Muscle layer of colon (tissue), 2 donors: Measurements from ENCODE around the gene PDSS2.
"Not testable (repeated sequence)": the region's sequence is repeated elsewhere in the genome, so short reads cannot be mapped to it uniquely, and the experiment has no call there.

Experiments
- H3K27ac ChIP-seq: one replicate; pipeline ENCODE4 v1.7.0; 2013; ENCODE audit warnings: low read depth, mild to moderate bottlenecking, low read length, moderate library complexity
- H3K27me3 ChIP-seq, 2 donors: one replicate each; pipeline ENCODE4 v1.7.0; 2013; ENCODE audit warnings: low read length in 2 of 2, mild to moderate bottlenecking in 2 of 2; ENCODE audit not compliant: insufficient read depth in 2 of 2, control insufficient read depth in 1 of 2
- H3K36me3 ChIP-seq: one replicate; pipeline ENCODE4 v1.7.0; 2013; ENCODE audit warnings: mild to moderate bottlenecking, low read length; ENCODE audit not compliant: insufficient read depth
- H3K4me1 ChIP-seq: one replicate; pipeline ENCODE4 v1.7.0; 2013; ENCODE audit warnings: mild to moderate bottlenecking, low read length; ENCODE audit not compliant: insufficient read depth
- H3K4me3 ChIP-seq, 2 donors: one replicate each; pipeline ENCODE4 v1.7.0; 2013; ENCODE audit warnings: low read length in 2 of 2, low read depth in 1 of 2, mild to moderate bottlenecking in 1 of 2, moderate library complexity in 1 of 2
- H3K9ac ChIP-seq: one replicate; pipeline ENCODE4 v1.7.0; 2013; ENCODE audit warnings: low read length
- H3K9me3 ChIP-seq: one replicate; pipeline ENCODE4 v1.7.0; 2013; ENCODE audit warnings: mild to moderate bottlenecking, low read length
- donor health status: abdominal sarcoma.
- donor health status: Adenocarcinoma of cecum.

The PDSS2 gene

DNA sequence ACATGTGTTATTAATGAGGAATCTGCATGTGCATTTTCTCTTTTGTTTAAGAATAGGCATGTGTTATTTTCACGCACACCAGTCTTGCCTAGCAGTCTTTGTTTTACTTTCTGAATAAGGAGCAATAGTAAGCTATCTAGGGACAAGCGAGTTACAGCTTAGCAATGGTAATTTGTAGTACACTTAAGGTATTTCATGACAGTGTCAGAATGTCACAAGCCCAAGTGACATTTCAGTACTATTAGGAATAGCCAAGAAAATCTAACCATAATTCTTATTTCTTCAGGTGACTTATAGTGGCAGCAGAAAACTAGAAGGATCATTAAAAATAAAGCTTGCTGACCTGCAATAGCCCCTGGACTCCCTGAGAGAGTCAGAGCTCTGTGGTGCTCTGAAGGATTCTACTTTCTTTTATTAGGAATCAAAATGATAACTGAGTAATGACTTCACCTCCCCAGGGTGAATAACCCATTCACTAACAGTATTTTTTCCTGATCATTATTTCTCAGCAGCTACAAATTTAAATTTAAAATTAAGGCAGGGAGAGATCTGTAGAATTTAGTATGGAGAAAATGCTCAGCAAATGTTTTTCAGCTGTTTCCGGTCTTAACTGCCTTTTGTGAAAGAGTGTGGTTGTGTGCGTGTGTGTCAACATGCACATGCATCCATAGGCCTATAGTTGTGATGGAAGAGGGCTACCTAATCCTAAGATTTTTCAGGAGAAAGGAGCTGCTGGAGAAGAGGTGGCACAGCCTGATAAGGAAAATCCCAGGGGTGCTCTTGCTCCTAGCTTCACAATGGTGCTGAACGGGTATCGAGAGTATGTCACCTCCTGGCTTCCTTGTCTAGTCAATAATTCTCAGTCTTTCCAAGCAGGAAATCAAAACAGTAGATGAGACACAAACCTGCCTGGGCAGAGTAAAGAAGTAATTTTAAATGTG is 254.0 kb downstream of the PDSS2 start:
- Histone ChIP-seq H3K36me3 (no peaks in the 10 kb centered on the region), H3K9ac (no peak overlapping the region), H3K4me3 (no peak overlapping the region), H3K9me3 (no peaks in the 10 kb centered on the region), H3K27ac (no peak overlapping the region), H3K27me3 (no peaks in the 10 kb centered on the region), H3K4me1 (no peaks in the 10 kb centered on the region)

DNA sequence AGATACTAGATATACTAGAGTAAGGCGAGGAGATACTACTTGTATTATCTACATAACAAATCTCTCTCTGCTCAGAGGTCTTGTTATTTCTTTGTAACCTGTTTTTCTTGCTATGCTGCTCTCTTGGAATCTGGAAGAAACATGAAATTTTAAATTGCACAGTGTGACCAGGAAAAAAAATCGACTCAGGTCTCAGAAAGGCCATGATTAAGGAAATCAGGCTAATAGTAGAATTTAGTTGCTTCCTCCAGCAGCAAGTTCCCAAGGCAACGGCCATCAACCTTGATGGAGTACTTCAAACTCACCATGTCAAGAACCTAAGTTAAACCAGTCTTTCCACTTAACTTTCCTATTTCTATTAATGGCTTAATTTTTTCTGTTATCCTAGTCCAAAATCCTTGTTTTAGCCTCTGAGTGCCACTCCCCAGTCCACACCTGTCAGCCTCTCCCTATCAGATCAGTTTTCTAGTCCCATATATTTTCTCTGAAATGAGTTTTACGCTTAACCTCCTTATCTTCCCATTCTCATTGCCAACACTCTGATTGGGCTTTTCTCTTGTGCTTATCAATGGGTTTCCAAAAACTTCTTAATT is 256.4 kb downstream of the PDSS2 start:
- Histone ChIP-seq H3K27ac (no peak overlapping the region), H3K9me3 (no peaks in the 10 kb centered on the region), H3K4me3 (no peak overlapping the region), H3K4me1 (no peaks in the 10 kb centered on the region), H3K36me3 (no peaks in the 10 kb centered on the region), H3K27me3 (no peaks in the 10 kb centered on the region), H3K9ac (no peak overlapping the region)

DNA sequence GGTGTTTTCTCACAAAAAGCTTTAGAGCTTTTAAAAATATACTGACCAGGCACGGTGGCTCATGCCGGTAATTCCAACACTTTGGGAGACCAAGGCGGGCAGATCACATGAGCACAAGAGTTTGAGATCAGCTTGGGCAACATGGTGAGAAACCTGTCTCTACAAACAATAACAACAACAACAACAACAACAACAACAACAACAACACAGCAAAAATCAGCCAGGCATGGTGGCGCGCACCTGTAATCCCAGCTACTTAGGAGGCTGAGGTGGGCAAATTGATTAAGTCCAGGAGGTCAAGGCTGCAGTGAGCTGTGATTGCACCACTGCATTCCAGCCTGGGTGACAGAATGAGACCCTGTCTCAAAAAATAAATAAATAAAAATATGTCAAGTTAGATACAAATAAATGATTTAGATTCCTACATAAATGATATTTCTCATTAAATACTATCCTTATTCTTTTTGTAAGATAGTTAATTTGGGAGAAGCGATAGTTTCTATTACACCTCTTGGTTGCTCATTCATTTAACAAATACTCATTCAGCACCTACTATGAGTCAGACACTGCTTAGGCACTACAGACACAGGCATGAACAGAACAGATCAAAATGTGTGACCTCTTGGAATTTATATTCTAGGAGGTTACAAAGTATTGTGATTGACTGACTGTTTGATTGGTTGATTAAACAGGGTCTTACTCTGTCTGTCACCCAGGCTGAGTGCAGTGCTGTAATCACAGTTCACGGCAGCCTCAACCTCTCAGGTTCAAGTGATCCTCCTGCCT is 260.5 kb downstream of the PDSS2 start:
- Histone ChIP-seq H3K9ac (no peak overlapping the region), H3K4me3 (no peak overlapping the region), H3K4me1 (no peaks in the 10 kb centered on the region), H3K36me3 (no peaks in the 10 kb centered on the region), H3K27me3 (no peaks in the 10 kb centered on the region), H3K9me3 (no peaks in the 10 kb centered on the region), H3K27ac (no peak overlapping the region)

DNA sequence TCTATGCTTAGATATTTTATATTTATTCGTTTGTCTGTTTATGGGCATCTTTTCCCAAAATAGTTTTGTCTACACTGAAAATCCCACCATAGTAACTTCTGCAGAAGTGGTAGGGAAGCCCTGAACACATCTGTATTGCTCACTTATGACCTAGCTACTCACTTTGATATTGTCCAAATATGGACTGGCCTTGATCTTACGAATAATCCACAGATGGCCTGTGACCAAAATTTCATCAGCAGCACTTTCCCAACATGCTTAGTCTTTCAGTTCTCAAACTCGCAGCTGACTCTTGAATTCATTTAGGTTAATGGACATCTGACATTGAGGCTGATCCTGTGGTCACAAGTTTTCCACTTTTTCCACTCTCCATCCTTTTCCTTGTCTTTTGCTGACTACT is 263.2 kb downstream of the PDSS2 start:
- Histone ChIP-seq H3K27ac (no peak overlapping the region), H3K9me3 (no peaks in the 10 kb centered on the region), H3K27me3 (no peaks in the 10 kb centered on the region), H3K36me3 (no peaks in the 10 kb centered on the region), H3K4me1 (no peaks in the 10 kb centered on the region), H3K9ac (no peak overlapping the region), H3K4me3 (no peak overlapping the region)

DNA sequence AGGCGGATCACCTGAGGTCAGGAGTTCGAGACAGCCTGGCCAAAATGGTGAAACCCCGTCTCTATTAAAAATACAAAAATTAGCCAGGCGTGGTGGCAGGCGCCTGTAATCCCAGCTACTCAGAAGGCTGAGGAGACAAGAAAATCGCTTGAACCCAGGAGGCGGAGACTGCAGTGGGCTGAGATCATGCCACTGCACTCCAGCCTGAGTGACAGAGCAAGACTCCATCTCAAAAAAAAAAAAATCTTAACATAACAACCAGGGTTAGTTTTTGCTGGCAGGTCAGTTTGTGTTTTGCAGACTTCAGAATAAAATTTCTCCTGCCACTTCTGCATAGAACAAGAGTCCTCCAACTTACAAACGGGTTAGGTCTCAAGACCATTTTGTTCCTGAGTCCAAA is 264.6 kb downstream of the PDSS2 start:
- not testable (repeated sequence) for H3K36me3 ChIP-seq, H3K9me3 ChIP-seq, H3K27me3 ChIP-seq, H3K4me1 ChIP-seq, H3K4me3 ChIP-seq, H3K27ac ChIP-seq, H3K9ac ChIP-seq

DNA sequence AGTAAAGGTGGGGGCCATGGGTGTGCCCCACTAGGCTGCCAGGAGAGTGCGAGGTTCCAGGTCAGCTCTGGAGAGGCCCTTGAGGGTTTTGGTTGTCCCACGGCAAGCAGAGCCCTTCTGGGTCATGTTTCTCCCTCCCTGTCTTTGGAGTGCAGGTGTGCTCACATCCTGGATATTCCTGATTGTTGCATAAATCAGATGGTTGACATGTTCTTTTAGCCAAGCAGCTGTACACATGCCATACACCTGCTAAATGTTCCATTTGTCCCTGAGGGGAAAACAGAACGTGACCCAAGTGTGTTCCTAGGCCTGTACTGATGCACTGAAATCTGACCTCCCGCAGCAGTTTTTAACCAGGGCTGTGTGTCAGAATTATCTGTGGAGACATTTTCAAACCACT is 266.5 kb downstream of the PDSS2 start:
- Histone ChIP-seq H3K4me1 (no peaks in the 10 kb centered on the region), H3K9me3 (no peaks in the 10 kb centered on the region), H3K36me3 (no peaks in the 10 kb centered on the region), H3K27me3 (no peaks in the 10 kb centered on the region), H3K4me3 (no peak overlapping the region), H3K9ac (no peak overlapping the region), H3K27ac (no peak overlapping the region)

DNA sequence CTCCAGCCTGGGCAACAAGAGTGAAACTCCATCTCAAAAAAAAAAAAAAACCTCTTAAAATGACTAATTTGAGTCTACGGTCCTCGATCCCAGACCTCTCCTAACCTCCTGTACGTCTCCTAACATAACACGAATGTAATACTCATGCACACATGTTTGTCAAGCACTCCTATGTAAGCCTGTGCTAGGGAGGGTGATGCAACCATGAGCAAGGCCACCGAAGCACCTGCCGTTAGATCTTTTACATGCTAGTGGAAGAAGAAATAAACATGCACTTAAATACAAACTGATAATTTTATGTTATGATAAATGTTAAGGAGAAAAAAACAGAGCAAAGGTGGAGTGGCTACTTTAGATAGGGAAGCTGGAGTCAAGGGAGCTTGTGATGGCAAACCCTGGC is 271.7 kb downstream of the PDSS2 start:
- Histone ChIP-seq H3K27ac (no peak overlapping the region), H3K27me3 (no peaks in the 10 kb centered on the region), H3K4me1 (no peaks in the 10 kb centered on the region), H3K36me3 (no peaks in the 10 kb centered on the region), H3K9ac (no peak overlapping the region), H3K4me3 (no peak overlapping the region), H3K9me3 (no peaks in the 10 kb centered on the region)

DNA sequence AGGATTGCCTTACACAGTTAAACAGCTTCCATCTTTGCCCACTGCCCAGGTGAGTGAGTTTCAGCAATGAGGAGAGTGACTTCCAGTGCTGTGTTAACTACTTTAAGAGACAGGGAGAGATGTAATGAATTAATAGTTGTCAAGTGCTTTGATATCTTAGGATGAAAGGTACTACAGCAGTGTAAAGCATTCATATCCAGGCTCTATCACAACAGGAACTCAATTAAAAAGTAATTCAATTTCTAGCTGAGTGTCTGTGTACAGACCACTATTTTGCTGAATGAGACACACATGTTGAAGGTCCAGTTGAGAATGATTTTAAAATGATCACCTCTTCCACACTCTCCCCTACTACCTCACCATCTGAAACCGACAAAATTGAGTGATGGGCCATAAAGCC is 273.3 kb downstream of the PDSS2 start:
- H3K36me3 ChIP-seq, result no peaks in the 10 kb centered on the region
- no peak overlapping the region for H3K27ac ChIP-seq
- no peak overlapping the region for H3K9ac ChIP-seq
- H3K4me1 ChIP-seq, result no peaks in the 10 kb centered on the region
- H3K4me3 ChIP-seq, result no peak overlapping the region
- H3K9me3 ChIP-seq, result no peaks in the 10 kb centered on the region
- H3K27me3 ChIP-seq, result no peaks in the 10 kb centered on the region

DNA sequence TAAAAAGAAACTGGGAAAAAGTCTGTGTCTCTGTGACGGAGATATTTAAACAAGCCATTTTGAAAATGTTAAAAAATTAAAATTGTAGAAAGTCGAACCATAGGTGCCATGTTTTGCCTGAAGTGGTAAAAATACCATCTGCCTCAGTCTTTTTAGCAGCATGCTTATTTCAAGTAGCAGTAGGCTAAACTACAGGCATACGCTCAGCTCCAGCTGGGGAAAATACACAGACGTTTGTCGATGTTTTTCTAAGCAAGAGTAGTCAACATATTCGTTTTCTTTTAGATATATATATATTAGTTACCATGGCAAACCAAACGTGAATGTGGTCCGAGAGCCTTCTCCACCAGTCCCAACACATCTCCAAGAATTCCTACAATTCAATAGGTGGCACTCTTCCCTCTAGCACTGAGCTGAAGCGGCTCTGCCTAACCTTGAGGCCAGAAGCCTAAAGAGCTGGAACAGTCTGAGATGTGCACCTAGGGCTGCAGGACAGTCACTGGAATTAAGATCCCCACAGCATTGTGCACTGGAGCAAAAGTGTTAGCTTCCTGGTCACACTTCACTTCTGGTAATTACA is 273.9 kb downstream of the PDSS2 start:
- Histone ChIP-seq H3K27me3 (no peaks in the 10 kb centered on the region), H3K9ac (no peak overlapping the region), H3K27ac (no peak overlapping the region), H3K4me3 (no peak overlapping the region), H3K4me1 (no peaks in the 10 kb centered on the region), H3K9me3 (no peaks in the 10 kb centered on the region), H3K36me3 (no peaks in the 10 kb centered on the region)

DNA sequence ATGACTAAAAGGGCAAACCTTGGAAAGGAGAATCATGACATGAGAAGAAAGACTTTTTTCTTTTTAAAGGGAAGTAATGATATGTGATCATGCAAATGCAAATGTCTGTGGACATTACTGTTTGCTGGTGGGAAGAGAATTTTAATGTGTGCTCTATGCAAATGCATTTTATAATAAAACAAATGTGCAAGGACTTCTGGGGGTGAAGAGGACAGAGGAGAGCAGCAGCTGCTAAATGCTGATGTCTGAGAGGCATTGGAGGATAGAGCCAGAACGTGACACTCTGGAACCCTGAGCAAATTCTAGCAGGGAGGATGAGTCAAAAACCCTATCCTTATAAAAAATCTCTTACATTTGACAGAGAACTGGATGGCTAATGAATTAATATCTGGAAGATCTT is 274.9 kb downstream of the PDSS2 start:
- Histone ChIP-seq H3K9ac (no peak overlapping the region), H3K4me3 (no peak overlapping the region), H3K27me3 (no peaks in the 10 kb centered on the region), H3K4me1 (no peaks in the 10 kb centered on the region), H3K9me3 (no peaks in the 10 kb centered on the region), H3K36me3 (no peaks in the 10 kb centered on the region), H3K27ac (no peak overlapping the region)

DNA sequence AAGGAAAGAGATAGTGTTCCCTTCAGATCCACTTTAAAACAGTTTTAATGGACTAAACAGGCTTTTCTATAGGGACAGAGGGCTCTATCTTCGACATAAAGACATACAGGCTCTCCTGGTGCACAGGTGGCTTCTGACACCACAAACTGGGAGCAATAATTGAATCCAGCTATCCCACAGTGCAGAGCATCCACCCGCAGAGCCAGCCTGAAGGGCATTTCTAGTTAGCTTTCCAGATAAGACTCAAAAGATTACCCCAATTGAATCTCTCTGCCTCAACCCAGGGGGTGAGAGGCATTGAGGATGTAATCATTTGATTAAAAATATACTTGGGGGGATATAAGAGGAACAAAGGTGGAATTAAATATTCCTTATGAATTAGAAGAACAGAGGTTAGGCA is 279.3 kb downstream of the PDSS2 start:
- H3K27ac ChIP-seq, result no peak overlapping the region
- H3K9me3 ChIP-seq, result no peaks in the 10 kb centered on the region
- H3K9ac ChIP-seq, result no peak overlapping the region
- no peak overlapping the region for H3K4me3 ChIP-seq
- H3K36me3 ChIP-seq, result no peaks in the 10 kb centered on the region
- H3K4me1 ChIP-seq, result no peaks in the 10 kb centered on the region
- H3K27me3 ChIP-seq, result no peaks in the 10 kb centered on the region
